HEK293 (cell line): ENCODE measurements around the gene SEZ6L.

Source experiments
- CTCF ChIP-seq: fragments of 450-650 bp; formaldehyde crosslinking; IDR thresholded peaks from 2 replicates; pipeline ENCODE4 v1.5.1; 2016; ENCODE audit warnings: missing biosample characterization, missing genetic modification characterization
- PRDM1 ChIP-seq: fragments of 450-650 bp; formaldehyde crosslinking; IDR thresholded peaks from 2 replicates; pipeline ENCODE4; 2016; ENCODE audit warnings: missing biosample characterization, missing genetic modification characterization
- ZNF302 ChIP-seq: fragments of 450-650 bp; formaldehyde crosslinking; IDR thresholded peaks from 2 replicates; pipeline ENCODE4 v1.5.1; 2016; ENCODE audit warnings: missing biosample characterization, missing genetic modification characterization, low read depth
- ZNF701 ChIP-seq: fragments of 450-650 bp; formaldehyde crosslinking; IDR thresholded peaks from 2 replicates; pipeline ENCODE4 v1.5.1; 2016; ENCODE audit warnings: missing biosample characterization, missing genetic modification characterization
- TF ChIP-seq, protein P1 (sequence below): fragments of 450-650 bp; formaldehyde crosslinking; IDR thresholded peaks from 2 replicates; pipeline ENCODE4 v1.5.1; 2016; ENCODE audit warnings: missing biosample characterization, missing genetic modification characterization, low read depth
- TF ChIP-seq, protein P2 (sequence below): fragments of 450-650 bp; formaldehyde crosslinking; optimal IDR thresholded peaks from 2 replicates; pipeline ENCODE3; 2016; ENCODE audit warnings: missing biosample characterization, mild to moderate bottlenecking, missing genetic modification characterization
- TF ChIP-seq, protein P3 (sequence below): fragments of 450-650 bp; formaldehyde crosslinking; IDR thresholded peaks from 2 replicates; pipeline ENCODE4 v1.5.1; 2016; ENCODE audit warnings: missing biosample characterization, missing genetic modification characterization

DNA sequence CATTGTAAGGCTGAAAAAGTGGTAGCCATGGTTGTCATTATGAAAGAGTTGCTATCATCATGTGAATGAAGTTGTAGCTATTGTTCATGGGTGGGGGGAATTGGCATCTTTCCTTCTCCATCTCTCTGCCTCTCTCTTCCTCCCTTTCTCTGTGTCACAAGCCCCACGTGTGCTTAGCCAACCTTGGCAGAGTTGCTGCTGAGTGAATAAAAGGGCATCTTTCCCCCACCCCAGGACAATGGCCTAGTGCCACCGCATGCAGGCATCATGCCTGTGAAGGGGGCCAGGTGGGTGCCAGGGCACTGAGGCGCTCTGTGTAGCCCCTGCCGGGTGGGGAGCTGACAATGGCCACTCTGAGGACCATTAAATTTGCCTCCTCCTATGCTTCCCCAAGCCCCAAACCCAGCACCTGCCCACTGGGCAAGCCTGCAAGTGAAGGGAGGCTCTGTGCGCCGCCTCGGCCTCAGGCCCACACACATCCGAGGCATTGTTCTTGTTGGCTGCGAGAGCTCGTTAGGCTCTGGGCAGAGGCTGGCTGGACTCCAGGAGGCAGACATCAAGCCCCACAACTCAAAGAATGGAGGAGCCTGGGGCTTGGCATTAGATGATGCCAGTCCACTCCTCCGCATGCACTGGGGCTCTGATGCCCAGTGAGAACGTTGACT lies 103.9 kb downstream of the SEZ6L start:
- TF ChIP-seq CTCF (tag by site-specific recombination) = no peak
- TF ChIP-seq, protein P1, sequence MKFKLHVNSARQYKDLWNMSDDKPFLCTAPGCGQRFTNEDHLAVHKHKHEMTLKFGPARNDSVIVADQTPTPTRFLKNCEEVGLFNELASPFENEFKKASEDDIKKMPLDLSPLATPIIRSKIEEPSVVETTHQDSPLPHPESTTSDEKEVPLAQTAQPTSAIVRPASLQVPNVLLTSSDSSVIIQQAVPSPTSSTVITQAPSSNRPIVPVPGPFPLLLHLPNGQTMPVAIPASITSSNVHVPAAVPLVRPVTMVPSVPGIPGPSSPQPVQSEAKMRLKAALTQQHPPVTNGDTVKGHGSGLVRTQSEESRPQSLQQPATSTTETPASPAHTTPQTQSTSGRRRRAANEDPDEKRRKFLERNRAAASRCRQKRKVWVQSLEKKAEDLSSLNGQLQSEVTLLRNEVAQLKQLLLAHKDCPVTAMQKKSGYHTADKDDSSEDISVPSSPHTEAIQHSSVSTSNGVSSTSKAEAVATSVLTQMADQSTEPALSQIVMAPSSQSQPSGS (tag by site-specific recombination) = no peak
- TF ChIP-seq, protein P2, sequence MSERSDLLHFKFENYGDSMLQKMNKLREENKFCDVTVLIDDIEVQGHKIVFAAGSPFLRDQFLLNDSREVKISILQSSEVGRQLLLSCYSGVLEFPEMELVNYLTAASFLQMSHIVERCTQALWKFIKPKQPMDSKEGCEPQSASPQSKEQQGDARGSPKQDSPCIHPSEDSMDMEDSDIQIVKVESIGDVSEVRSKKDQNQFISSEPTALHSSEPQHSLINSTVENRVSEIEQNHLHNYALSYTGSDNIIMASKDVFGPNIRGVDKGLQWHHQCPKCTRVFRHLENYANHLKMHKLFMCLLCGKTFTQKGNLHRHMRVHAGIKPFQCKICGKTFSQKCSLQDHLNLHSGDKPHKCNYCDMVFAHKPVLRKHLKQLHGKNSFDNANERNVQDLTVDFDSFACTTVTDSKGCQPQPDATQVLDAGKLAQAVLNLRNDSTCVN (tag by site-specific recombination) = no peak
- TF ChIP-seq, protein P3, sequence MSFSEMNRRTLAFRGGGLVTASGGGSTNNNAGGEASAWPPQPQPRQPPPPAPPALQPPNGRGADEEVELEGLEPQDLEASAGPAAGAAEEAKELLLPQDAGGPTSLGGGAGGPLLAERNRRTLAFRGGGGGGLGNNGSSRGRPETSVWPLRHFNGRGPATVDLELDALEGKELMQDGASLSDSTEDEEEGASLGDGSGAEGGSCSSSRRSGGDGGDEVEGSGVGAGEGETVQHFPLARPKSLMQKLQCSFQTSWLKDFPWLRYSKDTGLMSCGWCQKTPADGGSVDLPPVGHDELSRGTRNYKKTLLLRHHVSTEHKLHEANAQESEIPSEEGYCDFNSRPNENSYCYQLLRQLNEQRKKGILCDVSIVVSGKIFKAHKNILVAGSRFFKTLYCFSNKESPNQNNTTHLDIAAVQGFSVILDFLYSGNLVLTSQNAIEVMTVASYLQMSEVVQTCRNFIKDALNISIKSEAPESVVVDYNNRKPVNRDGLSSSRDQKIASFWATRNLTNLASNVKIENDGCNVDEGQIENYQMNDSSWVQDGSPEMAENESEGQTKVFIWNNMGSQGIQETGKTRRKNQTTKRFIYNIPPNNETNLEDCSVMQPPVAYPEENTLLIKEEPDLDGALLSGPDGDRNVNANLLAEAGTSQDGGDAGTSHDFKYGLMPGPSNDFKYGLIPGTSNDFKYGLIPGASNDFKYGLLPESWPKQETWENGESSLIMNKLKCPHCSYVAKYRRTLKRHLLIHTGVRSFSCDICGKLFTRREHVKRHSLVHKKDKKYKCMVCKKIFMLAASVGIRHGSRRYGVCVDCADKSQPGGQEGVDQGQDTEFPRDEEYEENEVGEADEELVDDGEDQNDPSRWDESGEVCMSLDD (tag by site-specific recombination) = no peak
- TF ChIP-seq PRDM1 (tag by site-specific recombination) = no peak
- no peak for TF ChIP-seq ZNF302
- TF ChIP-seq ZNF701 (tag by site-specific recombination) = no peak
